GM12878 (cell line): Measurements from ENCODE around the gene OSGIN1. TPM values are rescaled to one million over a fixed set of nuclear protein-coding genes. Genes with fewer than 3 reads are reported as not detected.

Source experiments
- CEBPB ChIP-seq, 2 experiments: fragments of 150-350 bp in 1 of 2; IDR thresholded peaks; 2 replicates each; pipeline ENCODE4 v1.6.1; 2012 to 2014; ENCODE audit warnings: low read depth in 2 of 2, low read length in 2 of 2, borderline replicate concordance in 1 of 2, inconsistent platforms in 1 of 2
- ETV6 ChIP-seq, 2 experiments: fragments of 450-650 bp in 1 of 2; IDR thresholded peaks in 1 of 2; conservative IDR thresholded peaks in 1 of 2; 2 replicates each; pipeline ENCODE4 v1.6.1; 2014; ENCODE audit warnings: antibody characterized with exemption in 1 of 2, borderline replicate concordance in 1 of 2, low read depth in 1 of 2, mild to moderate bottlenecking in 1 of 2, moderate library complexity in 1 of 2
- JUND ChIP-seq: IDR thresholded peaks from 2 replicates; pipeline ENCODE4 v1.6.1; 2012; ENCODE audit warnings: low read depth, mild to moderate bottlenecking, low read length, improper control_type of control experiment, moderate library complexity
- NBN ChIP-seq: fragments of 450-650 bp; IDR thresholded peaks from 2 replicates; pipeline ENCODE4 v1.6.1; 2016
- RELA ChIP-seq: fragments of 450-650 bp; IDR thresholded peaks from 2 replicates; pipeline ENCODE4 v1.8.0; 2014; ENCODE audit warnings: borderline replicate concordance; ENCODE audit not compliant: partially characterized antibody
- polyA plus RNA-seq, 11 experiments: library from polyadenylated mRNA; depleted of rRNA in 4 of 11; unstranded in 6 of 11; stranded (reverse) in 5 of 11; fragments of >200 nt; fragmentation: Nextera tagmentation in 4 of 11; fragmentation: Illumina TruSeq in 1 of 11; extraction: Ambion mirVana in 4 of 11; extraction: Trizol in 1 of 11; gene quantifications; 1 replicate in 1 of 11; 2 replicates in 10 of 11; pipeline versions ENCODE4 v1.2.1 to v1.2.3, GENCODE V29; 2011 to 2016; ENCODE audit warnings: inconsistent platforms in 2 of 11, missing spikeins in 2 of 11, low read depth in 1 of 11
- total RNA-seq, 4 experiments: library from RNA; depleted of rRNA in 3 of 4; stranded (reverse); fragments of >200 nt in 3 of 4; fragmentation: Illumina TruSeq in 1 of 4; extraction: Trizol in 1 of 4; gene quantifications; 2 replicates each; pipeline versions ENCODE4 v1.2.1 to v1.2.3, GENCODE V29; 2013 to 2021
- TF ChIP-seq, protein P1 (sequence below): fragments of 450-650 bp; IDR thresholded peaks from 2 replicates; pipeline ENCODE4 v1.6.1; 2016; ENCODE audit warnings: mild to moderate bottlenecking, moderate library complexity, borderline replicate concordance
- TF ChIP-seq, protein P2 (sequence below): IDR thresholded peaks from 2 replicates; pipeline ENCODE4 v1.6.1; 2012; ENCODE audit warnings: low read length, inconsistent platforms
- TF ChIP-seq, protein P3 (sequence below): fragments of 450-650 bp; IDR thresholded peaks from 2 replicates; pipeline ENCODE4 v1.6.1; 2017; ENCODE audit warnings: low read depth, mild to moderate bottlenecking, moderate library complexity

Gene OSGIN1
- total and polyA plus RNA-seq, 10 of the 15 experiments (the other 5 are each of a cell fraction or from before 2014, with no cell fraction given): 0.06 to 0.18 (median 0.13) TPM; not detected in 5

DNA sequence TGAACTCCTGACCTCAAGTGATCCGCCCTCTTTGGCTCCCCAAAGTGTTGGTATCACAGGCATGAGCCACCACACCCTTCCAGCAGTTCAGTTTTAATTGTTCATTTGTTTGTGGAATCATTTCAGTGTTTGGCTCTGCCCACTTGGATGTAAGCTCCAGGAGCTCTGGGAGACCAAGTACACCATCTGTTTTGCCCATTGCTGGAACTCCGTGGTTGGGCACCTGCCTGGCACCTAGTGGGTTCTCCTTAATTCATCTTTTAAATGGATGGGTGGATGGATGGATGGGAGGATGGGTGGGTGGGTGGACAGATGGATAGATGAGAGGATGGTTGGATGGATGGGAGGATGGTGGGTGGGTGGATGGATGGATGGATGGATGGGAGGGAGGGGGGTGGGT, 14.1 kb downstream of the OSGIN1 start (continued):
- TF ChIP-seq RELA: no peak
- TF ChIP-seq CEBPB (IDR thresholded peaks at IDR 0.05; ENCODE audit: borderline replicate concordance in 1 of 2, low read depth in 2 of 2, low read length in 2 of 2): no peak
- TF ChIP-seq, protein P1, sequence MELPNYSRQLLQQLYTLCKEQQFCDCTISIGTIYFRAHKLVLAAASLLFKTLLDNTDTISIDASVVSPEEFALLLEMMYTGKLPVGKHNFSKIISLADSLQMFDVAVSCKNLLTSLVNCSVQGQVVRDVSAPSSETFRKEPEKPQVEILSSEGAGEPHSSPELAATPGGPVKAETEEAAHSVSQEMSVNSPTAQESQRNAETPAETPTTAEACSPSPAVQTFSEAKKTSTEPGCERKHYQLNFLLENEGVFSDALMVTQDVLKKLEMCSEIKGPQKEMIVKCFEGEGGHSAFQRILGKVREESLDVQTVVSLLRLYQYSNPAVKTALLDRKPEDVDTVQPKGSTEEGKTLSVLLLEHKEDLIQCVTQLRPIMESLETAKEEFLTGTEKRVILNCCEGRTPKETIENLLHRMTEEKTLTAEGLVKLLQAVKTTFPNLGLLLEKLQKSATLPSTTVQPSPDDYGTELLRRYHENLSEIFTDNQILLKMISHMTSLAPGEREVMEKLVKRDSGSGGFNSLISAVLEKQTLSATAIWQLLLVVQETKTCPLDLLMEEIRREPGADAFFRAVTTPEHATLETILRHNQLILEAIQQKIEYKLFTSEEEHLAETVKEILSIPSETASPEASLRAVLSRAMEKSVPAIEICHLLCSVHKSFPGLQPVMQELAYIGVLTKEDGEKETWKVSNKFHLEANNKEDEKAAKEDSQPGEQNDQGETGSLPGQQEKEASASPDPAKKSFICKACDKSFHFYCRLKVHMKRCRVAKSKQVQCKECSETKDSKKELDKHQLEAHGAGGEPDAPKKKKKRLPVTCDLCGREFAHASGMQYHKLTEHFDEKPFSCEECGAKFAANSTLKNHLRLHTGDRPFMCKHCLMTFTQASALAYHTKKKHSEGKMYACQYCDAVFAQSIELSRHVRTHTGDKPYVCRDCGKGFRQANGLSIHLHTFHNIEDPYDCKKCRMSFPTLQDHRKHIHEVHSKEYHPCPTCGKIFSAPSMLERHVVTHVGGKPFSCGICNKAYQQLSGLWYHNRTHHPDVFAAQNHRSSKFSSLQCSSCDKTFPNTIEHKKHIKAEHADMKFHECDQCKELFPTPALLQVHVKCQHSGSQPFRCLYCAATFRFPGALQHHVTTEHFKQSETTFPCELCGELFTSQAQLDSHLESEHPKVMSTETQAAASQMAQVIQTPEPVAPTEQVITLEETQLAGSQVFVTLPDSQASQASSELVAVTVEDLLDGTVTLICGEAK: no peak
- no peak for TF ChIP-seq ETV6 (conservative IDR thresholded peaks at IDR 0.05 in 1 of 2, IDR thresholded peaks at IDR 0.05 in 1 of 2; ENCODE audit: borderline replicate concordance in 1 of 2, low read depth in 1 of 2)
- TF ChIP-seq, protein P2, sequence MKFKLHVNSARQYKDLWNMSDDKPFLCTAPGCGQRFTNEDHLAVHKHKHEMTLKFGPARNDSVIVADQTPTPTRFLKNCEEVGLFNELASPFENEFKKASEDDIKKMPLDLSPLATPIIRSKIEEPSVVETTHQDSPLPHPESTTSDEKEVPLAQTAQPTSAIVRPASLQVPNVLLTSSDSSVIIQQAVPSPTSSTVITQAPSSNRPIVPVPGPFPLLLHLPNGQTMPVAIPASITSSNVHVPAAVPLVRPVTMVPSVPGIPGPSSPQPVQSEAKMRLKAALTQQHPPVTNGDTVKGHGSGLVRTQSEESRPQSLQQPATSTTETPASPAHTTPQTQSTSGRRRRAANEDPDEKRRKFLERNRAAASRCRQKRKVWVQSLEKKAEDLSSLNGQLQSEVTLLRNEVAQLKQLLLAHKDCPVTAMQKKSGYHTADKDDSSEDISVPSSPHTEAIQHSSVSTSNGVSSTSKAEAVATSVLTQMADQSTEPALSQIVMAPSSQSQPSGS: no peak
- no peak for TF ChIP-seq JUND
- TF ChIP-seq, protein P3, sequence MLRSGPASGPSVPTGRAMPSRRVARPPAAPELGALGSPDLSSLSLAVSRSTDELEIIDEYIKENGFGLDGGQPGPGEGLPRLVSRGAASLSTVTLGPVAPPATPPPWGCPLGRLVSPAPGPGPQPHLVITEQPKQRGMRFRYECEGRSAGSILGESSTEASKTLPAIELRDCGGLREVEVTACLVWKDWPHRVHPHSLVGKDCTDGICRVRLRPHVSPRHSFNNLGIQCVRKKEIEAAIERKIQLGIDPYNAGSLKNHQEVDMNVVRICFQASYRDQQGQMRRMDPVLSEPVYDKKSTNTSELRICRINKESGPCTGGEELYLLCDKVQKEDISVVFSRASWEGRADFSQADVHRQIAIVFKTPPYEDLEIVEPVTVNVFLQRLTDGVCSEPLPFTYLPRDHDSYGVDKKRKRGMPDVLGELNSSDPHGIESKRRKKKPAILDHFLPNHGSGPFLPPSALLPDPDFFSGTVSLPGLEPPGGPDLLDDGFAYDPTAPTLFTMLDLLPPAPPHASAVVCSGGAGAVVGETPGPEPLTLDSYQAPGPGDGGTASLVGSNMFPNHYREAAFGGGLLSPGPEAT: no peak
- TF ChIP-seq NBN: no peak
- TF ChIP-seq, all 136 proteins: peak for 0
